Liver (tissue), 9 donors: ENCODE measurements around the gene NEIL3. TPM values are rescaled to one million over a fixed set of nuclear protein-coding genes. Genes with fewer than 3 reads are reported as not detected.

Source experiments
- DNase-seq: peaks from one replicate; pipeline ENCODE4 v3.0.0-alpha.2; 2017; ENCODE audit warnings: low spot score
- H3K27ac ChIP-seq, 2 donors: one replicate each; pipeline ENCODE4 v1.7.0; 2013; ENCODE audit warnings: inconsistent platforms in 2 of 2, low read length in 2 of 2, control low read depth in 1 of 2, low read depth in 1 of 2, mild to moderate bottlenecking in 1 of 2
- H3K27me3 ChIP-seq, 4 donors: one replicate each; pipeline versions ENCODE4 v1.6.1 to v1.7.0; 2013; ENCODE audit warnings: low read length in 3 of 4, inconsistent platforms in 1 of 4, mild to moderate bottlenecking in 1 of 4, moderate library complexity in 1 of 4; ENCODE audit not compliant: control insufficient read depth in 4 of 4, insufficient read depth in 4 of 4
- H3K36me3 ChIP-seq, 4 donors: one replicate each; pipeline versions ENCODE4 v1.6.1 to v1.7.0; 2013; ENCODE audit warnings: low read length in 3 of 4, mild to moderate bottlenecking in 3 of 4, low read depth in 1 of 4, moderate library complexity in 1 of 4; ENCODE audit not compliant: control insufficient read depth in 4 of 4, insufficient read depth in 3 of 4
- H3K4me1 ChIP-seq, 4 donors: one replicate each; pipeline versions ENCODE4 v1.6.1 to v1.7.0; 2013; ENCODE audit warnings: low read length in 3 of 4, mild to moderate bottlenecking in 3 of 4, moderate library complexity in 1 of 4; ENCODE audit not compliant: control insufficient read depth in 4 of 4, insufficient read depth in 4 of 4
- H3K4me3 ChIP-seq, 3 donors: one replicate each; pipeline versions ENCODE4 v1.6.1 to v1.7.0; 2013; ENCODE audit warnings: low read length in 3 of 3, control low read depth in 1 of 3, low read depth in 1 of 3, mild to moderate bottlenecking in 1 of 3
- H3K9ac ChIP-seq, 2 donors: one replicate each; pipeline ENCODE4 v1.7.0; 2013; ENCODE audit warnings: low read length in 2 of 2, mild to moderate bottlenecking in 2 of 2, moderate library complexity in 2 of 2, control low read depth in 1 of 2, low read depth in 1 of 2
- H3K9me3 ChIP-seq, 4 donors: one replicate each; pipeline versions ENCODE4 v1.6.1 to v1.7.0; 2013; ENCODE audit warnings: low read length in 3 of 4; ENCODE audit not compliant: control insufficient read depth in 4 of 4
- EGR1 ChIP-seq, 2 donors: IDR thresholded peaks; 2 replicates each; pipeline ENCODE4 v1.6.1; 2016 to 2018; ENCODE audit warnings: antibody characterized with exemption in 2 of 2, low read depth in 2 of 2
- FOXA1 ChIP-seq: IDR thresholded peaks from 2 replicates; pipeline ENCODE4 v1.6.1; 2016; ENCODE audit warnings: antibody characterized with exemption
- FOXA2 ChIP-seq: IDR thresholded peaks from 2 replicates; pipeline ENCODE4 v1.6.1; 2016; ENCODE audit warnings: antibody characterized with exemption
- GABPA ChIP-seq, 2 donors: IDR thresholded peaks in 1 of 2; conservative IDR thresholded peaks in 1 of 2; 2 replicates each; pipeline ENCODE4 v1.6.1; 2016; ENCODE audit warnings: antibody characterized with exemption in 2 of 2, mild to moderate bottlenecking in 1 of 2, moderate library complexity in 1 of 2
- HNF4A ChIP-seq, 2 donors: conservative IDR thresholded peaks; 2 replicates each; pipeline ENCODE4 v1.6.1; 2016; ENCODE audit warnings: antibody characterized with exemption in 2 of 2, mild to moderate bottlenecking in 2 of 2
- HNF4G ChIP-seq: IDR thresholded peaks from 2 replicates; pipeline ENCODE4 v1.6.1; 2016; ENCODE audit warnings: antibody characterized with exemption
- JUND ChIP-seq, 2 donors: IDR thresholded peaks; 2 replicates each; pipeline ENCODE4 v1.6.1; 2016; ENCODE audit warnings: antibody characterized with exemption in 2 of 2
- MAX ChIP-seq: IDR thresholded peaks from 2 replicates; pipeline ENCODE4 v1.6.1; 2016; ENCODE audit warnings: antibody characterized with exemption
- NR2F2 ChIP-seq: IDR thresholded peaks from 2 replicates; pipeline ENCODE4 v1.6.1; 2016; ENCODE audit warnings: antibody characterized with exemption
- RAD21 ChIP-seq, 2 donors: IDR thresholded peaks; 2 replicates each; pipeline ENCODE4 v1.6.1; 2016; ENCODE audit warnings: antibody characterized with exemption in 2 of 2, mild to moderate bottlenecking in 2 of 2
- REST ChIP-seq: IDR thresholded peaks from 2 replicates; pipeline ENCODE4 v1.6.1; 2016; ENCODE audit warnings: antibody characterized with exemption, mild to moderate bottlenecking
- RXRA ChIP-seq, 2 donors: IDR thresholded peaks; 2 replicates each; pipeline ENCODE4 v1.6.1; 2017 to 2018; ENCODE audit warnings: antibody characterized with exemption in 2 of 2, mild to moderate bottlenecking in 1 of 2
- SP1 ChIP-seq: IDR thresholded peaks from 2 replicates; pipeline ENCODE4 v1.6.1; 2018; ENCODE audit warnings: antibody characterized with exemption, mild to moderate bottlenecking
- TAF1 ChIP-seq: conservative IDR thresholded peaks from 2 replicates; pipeline ENCODE4 v1.6.1; 2016; ENCODE audit warnings: antibody characterized with exemption, mild to moderate bottlenecking
- YY1 ChIP-seq: IDR thresholded peaks from 2 replicates; pipeline ENCODE4 v1.6.1; 2016; ENCODE audit warnings: antibody characterized with exemption, mild to moderate bottlenecking
- ZBTB33 ChIP-seq: IDR thresholded peaks from 2 replicates; pipeline ENCODE4 v1.6.1; 2016; ENCODE audit warnings: antibody characterized with exemption
- WGBS: extraction: QIAGEN DNeasy Blood & Tissue Kit; methylation state at CpG from one replicate; pipeline ENCODE4 v1.1.7; 2013; 5-methylcytosine and 5-hydroxymethylcytosine counted together
- polyA plus RNA-seq, 2 donors: library from polyadenylated mRNA; stranded (reverse) in 1 of 2; unstranded in 1 of 2; fragments of 200-250 nt in 1 of 2; fragments of >200 nt in 1 of 2; fragmentation: Nextera tagmentation in 1 of 2; extraction: Ambion mirVana in 1 of 2; gene quantifications; one replicate each; pipeline versions ENCODE4 v1.2.1 to v1.2.3, GENCODE V29; 2013 to 2015
- total RNA-seq, 2 donors: library from RNA; depleted of rRNA; stranded (reverse); fragments of >200 nt; gene quantifications; one replicate each; pipeline ENCODE4 v1.2.3, GENCODE V29; 2014
- TF ChIP-seq, protein P1 (sequence below): IDR thresholded peaks from 2 replicates; pipeline ENCODE4 v1.6.1; 2016; ENCODE audit warnings: antibody characterized with exemption
- TF ChIP-seq, protein P2 (sequence below): fragments of 150-350 bp; IDR thresholded peaks from 2 replicates; pipeline ENCODE4 v1.5.1; 2017; ENCODE audit warnings: improper control_type of control experiment, low read depth, low read length; ENCODE audit not compliant: missing input control
- donor health status: healthy.
- donor health status: healthy.
- donor health status: healthy.
- donor health status: healthy.
- donor health status: healthy.

NEIL3 gene
- total and polyA plus RNA-seq, 4 donors = 0.07 to 11.0 (median 0.19) TPM

DNA sequence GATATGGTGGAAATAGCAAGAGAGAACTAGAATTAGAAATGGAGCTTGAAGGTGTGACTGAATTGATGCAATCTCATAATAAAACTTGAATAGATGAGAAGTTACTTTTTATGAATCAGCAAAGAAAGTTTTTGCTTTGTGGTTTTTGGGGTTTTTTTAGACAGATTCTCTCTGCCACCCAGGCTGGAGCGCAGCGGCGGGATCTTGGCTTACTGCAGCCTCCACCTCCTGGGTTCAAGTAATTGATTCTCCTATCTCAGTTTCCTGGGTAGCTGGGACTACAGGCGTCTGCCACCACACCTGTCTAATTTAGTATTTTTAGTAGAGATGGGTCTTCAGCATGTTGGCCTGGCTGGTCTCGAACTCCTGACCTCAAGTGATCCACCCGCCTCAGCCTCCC, 23.7 kb upstream of the NEIL3 start:
- Histone ChIP-seq H3K4me1 (no peaks in the 10 kb centered on the region), H3K27me3 (no peaks in the 10 kb centered on the region), H3K9ac (no peak overlapping the region), H3K36me3 (no peaks in the 10 kb centered on the region), H3K9me3 (no peaks in the 10 kb centered on the region), H3K4me3 (no peak overlapping the region), H3K27ac (no peak overlapping the region)
- DNase-seq = no peak
- no peak for TF ChIP-seq HNF4A (conservative IDR thresholded peaks at IDR 0.05)
- no peak for TF ChIP-seq FOXA1
- no peak for TF ChIP-seq SP1
- TF ChIP-seq RAD21 (IDR thresholded peaks at IDR 0.05) = no peak
- TF ChIP-seq JUND (IDR thresholded peaks at IDR 0.05) = no peak
- no peak for TF ChIP-seq RXRA (IDR thresholded peaks at IDR 0.05)
- TF ChIP-seq MAX = no peak
- TF ChIP-seq HNF4G = no peak
- TF ChIP-seq EGR1 (IDR thresholded peaks at IDR 0.05; ENCODE audit: low read depth in 2 of 2) = no peak
- TF ChIP-seq, protein P1, sequence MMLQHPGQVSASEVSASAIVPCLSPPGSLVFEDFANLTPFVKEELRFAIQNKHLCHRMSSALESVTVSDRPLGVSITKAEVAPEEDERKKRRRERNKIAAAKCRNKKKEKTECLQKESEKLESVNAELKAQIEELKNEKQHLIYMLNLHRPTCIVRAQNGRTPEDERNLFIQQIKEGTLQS = no peak
- no peak for TF ChIP-seq YY1
- TF ChIP-seq GABPA (IDR thresholded peaks at IDR 0.05 in 1 of 2, conservative IDR thresholded peaks at IDR 0.05 in 1 of 2) = no peak
- no peak for TF ChIP-seq NR2F2
- no peak for TF ChIP-seq ZBTB33
- TF ChIP-seq, protein P2, sequence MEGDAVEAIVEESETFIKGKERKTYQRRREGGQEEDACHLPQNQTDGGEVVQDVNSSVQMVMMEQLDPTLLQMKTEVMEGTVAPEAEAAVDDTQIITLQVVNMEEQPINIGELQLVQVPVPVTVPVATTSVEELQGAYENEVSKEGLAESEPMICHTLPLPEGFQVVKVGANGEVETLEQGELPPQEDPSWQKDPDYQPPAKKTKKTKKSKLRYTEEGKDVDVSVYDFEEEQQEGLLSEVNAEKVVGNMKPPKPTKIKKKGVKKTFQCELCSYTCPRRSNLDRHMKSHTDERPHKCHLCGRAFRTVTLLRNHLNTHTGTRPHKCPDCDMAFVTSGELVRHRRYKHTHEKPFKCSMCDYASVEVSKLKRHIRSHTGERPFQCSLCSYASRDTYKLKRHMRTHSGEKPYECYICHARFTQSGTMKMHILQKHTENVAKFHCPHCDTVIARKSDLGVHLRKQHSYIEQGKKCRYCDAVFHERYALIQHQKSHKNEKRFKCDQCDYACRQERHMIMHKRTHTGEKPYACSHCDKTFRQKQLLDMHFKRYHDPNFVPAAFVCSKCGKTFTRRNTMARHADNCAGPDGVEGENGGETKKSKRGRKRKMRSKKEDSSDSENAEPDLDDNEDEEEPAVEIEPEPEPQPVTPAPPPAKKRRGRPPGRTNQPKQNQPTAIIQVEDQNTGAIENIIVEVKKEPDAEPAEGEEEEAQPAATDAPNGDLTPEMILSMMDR = no peak
- no peak for TF ChIP-seq FOXA2
- TF ChIP-seq TAF1 = no peak
- WGBS = 86% methylated on average over 6 of the region's 6 CpGs

DNA sequence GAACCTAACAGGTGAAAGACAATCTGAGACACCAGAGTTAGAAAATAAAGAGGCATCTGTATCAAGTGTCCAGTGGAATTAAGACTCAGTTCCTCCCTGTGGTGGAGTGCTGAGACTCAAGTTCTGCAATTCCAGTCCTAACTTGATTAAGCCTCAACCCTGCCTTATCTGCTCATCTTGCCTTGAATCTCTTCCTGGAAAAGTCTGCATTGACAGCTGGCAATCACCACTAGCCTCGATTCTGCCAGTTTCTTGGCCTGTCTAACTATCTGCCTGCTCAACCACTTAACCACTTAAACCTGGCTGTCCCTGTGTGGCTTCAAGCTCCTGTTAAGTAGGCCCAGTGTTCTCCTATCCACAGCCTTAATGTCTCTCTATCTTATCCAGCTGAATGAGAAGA, 22.4 kb upstream of the NEIL3 start:
- no peak for TF ChIP-seq NR2F2
- no peak for TF ChIP-seq ZBTB33
- no peak for TF ChIP-seq REST
- TF ChIP-seq, protein P2 = no peak
- no peak for TF ChIP-seq GABPA (IDR thresholded peaks at IDR 0.05 in 1 of 2, conservative IDR thresholded peaks at IDR 0.05 in 1 of 2)
- no peak for TF ChIP-seq TAF1
- TF ChIP-seq RXRA (IDR thresholded peaks at IDR 0.05) = no peak
- TF ChIP-seq EGR1 (IDR thresholded peaks at IDR 0.05; ENCODE audit: low read depth in 2 of 2) = no peak
- TF ChIP-seq SP1 = no peak
- TF ChIP-seq, protein P1 = no peak
- no peak for TF ChIP-seq HNF4A (conservative IDR thresholded peaks at IDR 0.05)
- Histone ChIP-seq H3K4me3 (no peak overlapping the region), H3K4me1 (no peaks in the 10 kb centered on the region), H3K9me3 (no peaks in the 10 kb centered on the region), H3K36me3 (no peaks in the 10 kb centered on the region), H3K27me3 (no peaks in the 10 kb centered on the region), H3K27ac (no peak overlapping the region), H3K9ac (no peak overlapping the region)
- no peak for DNase-seq
- 28% methylated on average over 1 of the region's 1 CpG for WGBS
